Activated CD4-positive, alpha-beta T cell treated with anti-CD3 and anti-CD28 coated beads for 1 hour (primary cell): Measurements from ENCODE around the gene PBX4.

Source experiments
- DNase-seq: peaks from one replicate; pipeline ENCODE4 v3.0.0-alpha.2; 2020

PBX4 gene

DNA sequence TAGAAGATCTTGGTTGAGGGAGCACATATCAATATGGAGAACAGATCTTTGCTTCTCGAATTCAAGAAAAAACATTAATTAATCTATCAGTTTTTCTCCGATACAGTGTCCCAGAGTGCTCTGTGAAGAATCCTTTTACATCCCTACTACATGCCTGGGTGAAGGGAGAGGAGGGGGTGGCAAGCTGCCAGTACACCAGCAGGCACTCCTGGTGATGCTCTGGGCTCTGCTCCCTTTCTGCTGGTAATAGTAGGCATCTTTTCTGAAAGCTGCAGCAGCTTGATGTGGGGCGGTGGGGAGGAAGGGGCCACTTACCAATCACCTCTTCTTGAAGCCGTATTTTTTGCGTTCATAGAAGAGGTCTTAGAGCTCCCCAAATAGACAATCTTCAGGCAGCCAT, 30.7 kb downstream of the PBX4 start:
- DNase-seq = no peak

DNA sequence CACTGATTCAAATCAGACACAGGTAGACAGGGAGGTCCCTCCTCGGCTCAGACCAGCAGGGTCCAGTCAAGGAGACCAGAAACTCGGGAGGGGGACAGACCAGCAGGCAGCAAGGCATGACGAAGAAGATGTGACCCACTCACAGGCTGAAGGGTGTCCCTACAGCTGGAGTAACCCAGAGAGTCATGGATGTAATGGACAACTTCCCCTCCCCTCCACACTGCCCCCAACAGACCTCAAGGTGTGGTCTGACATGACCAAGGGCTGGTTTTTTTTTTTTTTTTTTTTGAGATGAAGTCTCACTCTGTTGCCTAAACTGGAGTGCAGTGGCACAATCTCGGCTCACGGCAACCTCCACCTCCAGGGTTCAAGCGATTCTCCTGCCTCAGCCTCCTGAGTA, 34.1 kb downstream of the PBX4 start:
- no peak for DNase-seq

DNA sequence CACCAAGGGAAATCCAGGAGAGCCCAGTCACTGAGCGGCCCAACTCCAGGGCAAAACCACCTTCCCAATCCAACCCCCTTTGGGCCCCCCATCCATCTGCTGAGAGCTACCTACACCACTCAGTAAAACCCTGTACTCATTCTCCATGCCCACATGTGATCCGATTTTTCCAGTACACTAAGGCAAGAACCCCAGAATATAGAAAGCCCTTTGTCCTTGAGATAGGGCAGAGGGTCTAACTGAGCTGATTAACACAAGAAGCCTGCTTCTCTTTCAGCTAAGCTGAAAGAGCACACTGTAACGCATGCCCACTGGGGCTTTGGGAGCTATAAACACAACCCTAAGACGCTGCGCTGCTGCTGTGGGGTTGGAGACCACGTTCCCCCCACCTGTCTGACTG, 36.0 kb downstream of the PBX4 start:
- DNase-seq = no peak

DNA sequence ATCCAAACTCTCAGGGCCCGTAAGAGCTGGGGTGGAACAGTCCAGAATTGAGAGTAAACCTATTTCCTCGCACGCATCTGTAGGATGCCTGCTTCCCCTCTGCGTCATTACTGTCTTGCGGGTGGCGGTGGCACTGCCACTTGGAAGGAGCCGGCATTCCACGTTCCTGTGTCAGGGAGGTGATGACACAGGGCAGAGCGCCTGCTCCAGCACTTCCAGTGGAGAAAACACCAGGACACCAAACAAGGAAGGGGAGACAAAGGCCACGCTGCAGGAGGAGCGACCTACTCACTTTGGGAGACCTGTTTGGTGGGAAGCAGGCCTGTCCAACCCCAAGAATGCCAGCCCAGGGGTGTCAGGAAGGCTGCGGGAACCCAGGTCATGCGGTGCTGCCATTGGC, 37.1 kb downstream of the PBX4 start:
- DNase-seq = no peak

DNA sequence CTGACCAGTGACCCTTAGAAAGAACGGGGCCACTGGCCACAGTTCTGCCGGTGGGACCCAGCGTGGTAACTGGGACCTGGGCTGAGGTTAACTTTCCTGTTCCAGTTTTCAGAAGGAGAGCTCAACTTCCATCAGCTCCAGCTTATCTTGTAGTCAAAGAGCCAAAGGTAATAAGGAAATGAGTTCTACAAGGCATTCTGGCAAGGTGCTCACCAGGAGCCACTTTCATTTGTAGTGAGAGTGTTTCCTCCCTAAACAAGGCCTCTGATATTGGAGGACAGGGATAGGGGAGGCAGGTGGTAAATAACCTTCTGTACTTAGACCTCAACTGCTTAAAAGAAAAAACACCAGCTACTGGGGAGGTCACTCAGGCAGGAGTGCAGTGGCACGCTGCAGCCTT, 38.1 kb downstream of the PBX4 start:
- DNase-seq = no peak

DNA sequence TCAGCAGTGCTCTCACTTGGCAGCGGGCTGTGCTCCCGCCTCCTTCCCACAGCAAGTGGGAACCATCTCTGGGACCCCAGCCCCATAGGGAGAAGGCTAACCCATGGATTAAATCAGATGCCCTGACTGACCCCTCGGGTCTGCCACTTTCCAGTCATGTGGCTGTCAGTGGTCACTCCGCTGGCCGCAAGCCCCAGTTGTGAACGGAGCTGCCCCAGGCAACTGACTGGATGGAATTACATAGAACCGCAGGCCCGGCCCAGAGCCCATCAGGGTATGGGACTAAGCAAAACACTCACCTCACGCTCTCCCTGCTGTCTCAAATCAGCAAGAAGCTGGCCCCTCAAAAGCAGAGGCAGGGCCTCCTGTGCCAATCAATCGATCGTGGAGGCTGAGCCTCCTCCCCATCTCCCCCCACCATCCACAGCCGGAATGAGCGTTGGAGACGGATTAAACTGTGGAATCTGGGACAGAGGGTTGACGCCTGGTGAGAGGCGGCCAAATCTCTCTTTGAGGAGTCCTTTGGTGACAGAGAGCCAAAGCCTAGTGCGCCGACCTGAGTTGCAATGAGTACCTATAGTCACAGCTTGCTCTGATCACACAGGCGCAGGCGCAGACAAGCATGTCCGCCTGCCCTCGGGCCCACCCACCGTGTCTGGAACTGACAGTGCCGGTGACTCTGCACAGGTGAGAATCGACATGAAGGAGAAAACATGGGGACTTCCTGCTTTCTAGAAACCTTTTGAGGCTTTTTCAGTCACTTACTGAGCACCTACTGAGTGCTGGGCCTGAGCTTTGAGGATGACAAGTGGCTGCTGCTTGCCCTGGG, 38.7 kb downstream of the PBX4 start:
- no peak for DNase-seq

DNA sequence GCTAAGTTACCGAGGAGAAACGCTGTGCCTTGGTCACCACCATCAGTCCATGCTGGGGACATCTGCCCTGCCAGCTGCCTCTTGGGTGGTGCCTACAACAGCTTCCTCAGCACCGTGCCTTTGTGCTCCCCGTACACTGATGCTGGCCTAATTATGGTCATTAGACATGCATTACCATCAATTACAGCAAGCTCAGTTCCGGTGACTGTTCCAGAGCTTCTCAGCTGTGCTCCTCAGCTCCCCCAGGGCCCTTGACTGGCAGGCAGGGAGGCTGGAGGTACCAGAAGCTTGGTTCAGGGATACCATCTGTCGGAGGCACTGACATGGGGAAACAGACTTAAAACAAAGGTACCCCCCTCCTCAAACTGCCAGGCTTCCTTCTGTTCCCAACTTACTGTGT, 40.2 kb downstream of the PBX4 start:
- DNase-seq = no peak

DNA sequence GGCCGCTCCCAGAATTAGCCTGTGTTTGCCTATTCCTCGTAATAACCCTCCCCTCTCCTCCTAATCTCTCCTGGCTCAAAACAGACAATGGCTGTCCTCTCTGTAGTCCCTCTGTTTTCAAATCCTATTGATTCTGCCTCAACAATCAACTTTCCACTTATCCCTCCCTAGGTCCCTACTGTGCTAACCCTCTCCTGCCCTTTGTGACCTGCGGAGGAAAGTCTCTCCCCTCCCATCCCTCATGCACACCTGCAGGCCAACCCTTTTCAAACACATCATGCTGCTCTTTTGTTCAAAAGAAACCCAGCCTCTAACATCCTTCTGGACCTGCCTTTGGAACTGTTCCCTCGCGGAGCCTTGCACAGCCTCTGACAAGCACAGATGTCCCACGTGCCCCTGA, 43.1 kb downstream of the PBX4 start:
- no peak for DNase-seq

DNA sequence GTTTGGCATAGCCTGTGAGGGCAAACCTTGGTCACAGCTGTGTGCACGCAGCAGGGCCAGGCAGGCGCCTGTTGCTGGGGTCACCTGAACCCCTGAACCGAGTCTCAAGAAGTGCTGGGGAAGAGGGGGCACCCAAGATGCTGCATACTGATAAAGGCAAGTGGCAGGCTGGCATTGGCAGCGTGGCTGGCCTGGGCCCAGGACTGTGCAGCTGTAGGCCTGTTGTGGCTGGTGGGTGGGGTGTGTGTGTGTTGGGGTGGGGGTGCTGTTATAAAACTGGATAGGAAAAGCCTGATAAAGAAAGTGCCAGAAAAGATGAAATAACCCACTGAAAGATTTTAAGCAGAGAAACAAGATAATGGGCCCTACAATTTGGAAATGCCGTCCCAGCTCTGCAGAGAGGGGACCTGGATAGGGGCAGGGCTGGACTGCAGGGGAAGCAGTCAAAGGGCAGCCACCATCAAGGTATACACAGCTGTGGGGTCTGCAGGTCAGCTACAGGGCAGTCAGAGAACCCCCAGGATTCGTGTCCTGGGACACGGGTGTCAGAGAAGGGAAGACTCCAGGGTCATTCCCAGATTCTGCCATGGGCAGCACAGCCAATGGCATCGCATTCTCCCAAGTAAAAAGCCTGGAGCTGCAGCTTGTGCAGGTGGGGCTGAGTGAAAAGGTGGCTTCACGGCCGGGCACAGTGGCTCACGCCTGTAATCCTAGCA, 47.3 kb downstream of the PBX4 start:
- DNase-seq = no peak

DNA sequence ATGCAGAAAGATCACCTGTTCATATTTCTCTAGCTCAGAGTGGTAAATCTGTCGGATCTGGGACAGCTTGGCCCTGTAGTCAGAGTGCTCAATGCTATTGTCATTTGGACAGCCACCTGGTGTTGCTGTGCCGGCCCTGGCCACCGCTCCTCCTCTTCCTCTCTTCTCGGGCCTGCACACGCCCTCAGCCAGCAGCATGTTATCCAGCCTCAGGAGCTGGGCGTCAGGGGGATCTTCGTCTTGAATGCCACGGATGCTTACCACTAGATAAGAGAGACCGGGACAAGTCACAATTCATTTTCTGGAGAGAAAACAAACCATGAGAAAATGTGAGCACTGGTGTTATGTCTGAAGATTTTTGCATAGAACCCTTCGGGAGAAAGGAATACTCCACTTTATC, 47.9 kb downstream of the PBX4 start:
- no peak for DNase-seq

DNA sequence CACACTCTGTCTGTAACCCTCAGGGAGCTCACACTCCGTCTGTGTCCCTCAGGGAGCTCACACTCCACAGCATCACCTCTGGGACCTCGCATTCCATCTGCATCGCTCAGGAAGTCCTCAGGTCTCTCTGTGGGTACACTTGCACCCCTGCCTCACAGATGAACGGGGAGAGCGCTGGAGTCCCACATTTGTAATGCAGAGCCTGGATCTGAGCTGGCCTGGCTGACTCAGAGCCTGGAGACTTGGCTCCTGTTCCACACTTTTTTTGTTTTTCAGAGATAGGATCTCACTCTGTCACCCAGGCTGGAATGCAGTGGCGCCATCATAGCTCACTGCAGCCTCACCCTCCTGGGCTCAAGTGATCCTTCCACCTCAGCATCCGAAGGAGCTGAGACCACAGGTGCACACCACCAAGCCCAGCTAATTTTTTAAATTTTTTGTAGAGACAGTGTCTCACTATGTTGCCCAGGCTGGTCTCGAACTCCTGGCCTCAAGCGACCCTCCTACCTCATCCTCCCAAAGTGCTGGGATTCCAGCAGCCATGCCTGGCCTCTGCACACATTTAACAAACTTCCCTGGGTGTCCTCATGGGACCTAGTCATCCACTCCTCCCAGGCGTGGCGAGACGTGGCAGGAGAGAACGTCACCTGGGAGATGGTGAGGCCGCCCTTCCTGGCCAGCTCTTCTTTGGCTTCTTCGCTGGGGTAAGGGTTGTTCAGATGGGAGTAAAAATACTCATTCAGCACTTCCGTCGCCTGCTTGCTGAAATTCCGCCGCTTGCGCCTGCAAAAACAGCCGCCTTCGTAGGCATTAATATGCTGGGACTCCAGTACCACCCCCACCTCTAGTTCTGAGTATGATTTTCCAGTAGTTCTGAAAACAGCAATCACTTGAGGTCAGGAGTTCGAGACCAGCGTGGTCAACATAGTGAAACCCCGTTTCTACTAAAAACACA, 49.4 kb downstream of the PBX4 start:
- no peak for DNase-seq

DNA sequence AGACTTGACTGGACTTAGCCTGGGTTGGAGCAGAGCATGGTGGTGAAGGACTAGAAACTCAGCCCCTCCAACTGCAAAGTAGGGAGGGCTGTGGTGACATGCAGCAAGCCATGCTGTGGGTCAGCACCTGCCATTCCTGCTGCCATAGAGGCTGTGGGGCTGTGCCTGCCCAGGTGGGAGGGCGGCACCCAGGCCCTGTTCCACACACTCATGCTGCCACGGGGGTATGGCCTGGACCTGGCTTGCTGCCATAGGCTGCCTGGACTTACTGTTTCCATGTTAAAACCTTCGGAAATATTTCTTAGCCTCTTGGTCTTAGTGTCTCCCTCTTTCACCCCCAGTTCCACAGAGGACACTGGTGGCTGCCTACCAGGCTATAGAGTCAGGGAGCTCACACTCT, 51.1 kb downstream of the PBX4 start:
- no peak for DNase-seq

DNA sequence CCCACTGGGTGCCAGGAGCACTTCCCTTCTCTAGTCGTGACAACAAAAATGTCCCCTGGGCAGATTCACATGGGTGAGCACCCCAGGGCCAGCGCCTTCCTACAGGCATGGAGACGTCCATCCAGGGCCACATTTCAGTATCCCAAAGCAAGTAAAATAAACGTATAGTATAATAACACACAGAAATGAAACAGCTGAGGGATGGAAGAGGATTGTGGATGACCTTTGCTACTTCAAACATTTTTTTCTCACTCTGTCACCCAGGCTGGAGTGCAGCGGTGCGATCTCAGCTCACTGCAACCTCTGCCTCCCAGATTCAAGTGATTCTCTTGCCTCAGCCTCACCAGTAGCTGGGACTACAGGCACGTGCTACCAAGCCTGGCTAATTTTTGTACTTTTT, 52.2 kb downstream of the PBX4 start:
- DNase-seq = no peak

DNA sequence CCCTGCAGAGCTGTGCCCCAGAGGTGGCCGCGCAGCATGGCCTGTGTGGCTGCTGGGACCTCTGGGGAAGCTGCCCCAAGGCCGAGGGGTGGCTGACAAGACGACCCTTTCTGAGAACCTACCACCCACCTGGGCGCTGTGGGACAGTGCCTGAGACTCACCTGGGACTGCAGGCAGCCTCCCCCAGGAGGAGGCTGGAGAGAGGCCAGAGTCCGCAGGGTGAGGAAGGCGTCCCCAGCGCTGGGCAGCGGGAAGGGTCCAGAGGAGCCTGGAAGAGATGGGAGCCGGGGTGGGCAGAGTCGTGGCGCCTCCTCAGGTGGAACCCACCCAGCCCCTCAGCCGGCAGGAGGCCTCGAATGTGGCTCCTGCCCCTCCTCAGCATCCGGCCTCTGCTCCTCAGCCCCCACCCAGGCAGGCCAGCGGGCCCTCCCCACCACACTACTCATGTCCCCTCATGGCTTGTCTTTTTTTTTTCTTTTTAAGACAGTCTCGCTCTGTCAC, 55.1 kb downstream of the PBX4 start:
- DNase-seq = no peak

DNA sequence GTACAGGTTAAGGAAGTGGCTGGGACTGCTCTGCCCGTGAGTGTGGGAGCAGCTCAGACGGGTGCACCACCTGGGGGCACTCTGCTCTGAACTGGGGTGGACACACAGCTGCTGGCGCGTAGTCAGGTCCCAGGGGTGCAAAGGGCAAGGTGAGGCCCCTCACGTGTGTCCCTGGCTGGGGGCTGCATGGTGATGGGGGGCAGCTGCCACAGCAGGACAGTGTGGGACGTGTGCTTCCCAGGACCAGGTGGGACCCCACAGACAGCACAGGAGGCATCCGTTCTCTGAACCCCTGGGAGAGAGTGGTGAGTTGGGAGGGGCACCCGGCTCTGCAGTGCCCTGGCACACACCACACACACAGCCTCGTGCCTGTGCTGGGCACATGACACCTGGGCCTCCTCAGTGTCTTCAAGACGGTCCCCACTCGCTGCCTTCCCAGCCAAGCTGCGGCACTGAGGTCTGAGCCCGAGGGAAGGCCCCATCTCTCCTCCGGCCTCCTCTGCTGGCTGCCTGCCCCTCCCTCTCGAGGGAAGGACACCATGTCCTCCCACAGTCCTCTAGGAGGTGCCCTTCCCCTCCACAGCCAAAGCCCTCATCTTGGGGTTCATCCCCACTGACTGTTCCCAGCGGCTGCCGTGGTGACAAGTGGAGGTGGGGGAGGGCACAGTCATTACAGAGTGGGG, 55.7 kb downstream of the PBX4 start:
- DNase-seq = peak; percentile 20

DNA sequence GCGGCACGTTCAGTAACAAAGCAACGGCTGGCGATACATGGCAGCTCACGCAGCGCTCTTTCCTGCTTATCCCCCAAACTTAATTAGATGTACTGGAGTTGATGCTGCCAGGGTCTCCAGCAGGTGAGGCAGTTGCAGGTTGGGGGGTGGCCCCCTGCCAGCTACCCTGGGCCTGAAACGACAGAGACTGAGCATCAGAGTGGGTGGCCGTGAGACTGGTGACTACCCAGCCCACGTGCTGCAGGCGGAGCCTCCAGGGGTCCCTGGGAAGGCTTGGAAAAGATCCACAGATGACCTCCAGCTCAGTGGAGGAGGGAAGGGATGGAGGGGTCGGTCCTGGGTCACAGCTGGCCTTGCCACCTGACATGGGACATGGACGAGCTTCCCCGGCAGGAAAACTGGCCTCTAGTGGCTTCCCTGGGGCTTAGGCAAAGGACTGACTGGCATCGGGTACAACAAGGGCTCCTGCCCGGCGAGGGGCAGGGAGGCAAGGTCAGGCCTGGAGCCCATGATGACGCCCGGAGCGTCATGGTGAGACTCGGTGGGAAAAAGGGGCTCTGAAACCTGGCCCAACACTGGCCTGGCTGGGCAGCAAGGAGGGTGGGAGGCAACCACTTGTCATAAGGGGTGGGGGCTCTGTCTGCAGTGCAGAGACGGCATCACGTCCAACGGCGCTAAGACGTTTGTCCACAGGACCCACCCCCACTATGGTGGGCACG, 56.4 kb downstream of the PBX4 start:
- DNase-seq = no peak

DNA sequence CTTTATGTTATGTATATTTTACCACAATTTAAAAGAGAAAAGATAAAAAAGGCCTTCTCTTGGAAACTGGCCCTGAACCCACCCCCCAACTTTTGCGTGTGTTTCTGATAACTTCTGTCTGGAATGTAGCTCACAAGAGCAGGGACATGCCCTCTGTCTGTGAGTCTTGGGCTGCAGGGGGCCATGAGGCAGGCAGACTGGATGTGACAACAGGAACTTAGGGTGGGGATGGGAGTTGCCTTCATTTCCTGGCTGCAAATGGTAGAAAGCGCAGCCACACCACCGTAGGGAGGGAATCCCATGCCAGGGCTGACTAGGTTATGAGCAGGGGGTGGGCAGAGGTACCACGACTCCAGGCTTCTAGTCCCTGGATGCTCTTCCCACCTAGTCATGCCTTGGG, 58.6 kb downstream of the PBX4 start:
- no peak for DNase-seq

DNA sequence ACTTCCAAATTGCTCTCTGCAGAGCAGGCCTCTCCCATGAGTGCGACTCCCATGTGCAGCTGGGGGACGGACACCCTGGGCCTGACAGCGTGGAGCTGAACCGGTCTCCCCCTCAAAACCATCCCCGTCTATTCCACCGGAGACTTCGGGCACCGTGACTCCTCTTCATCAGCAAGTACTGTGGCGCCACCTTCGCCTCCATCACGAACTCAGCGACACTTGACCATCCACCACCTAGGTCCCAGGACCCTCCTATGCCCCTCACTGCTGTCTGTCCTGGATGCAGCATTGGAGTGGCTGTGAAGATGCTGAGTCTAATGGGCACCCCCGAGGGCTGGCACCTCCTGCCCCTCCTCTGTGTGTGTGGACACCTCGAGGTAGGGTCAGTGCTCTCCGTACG, 59.9 kb downstream of the PBX4 start:
- DNase-seq = no peak

DNA sequence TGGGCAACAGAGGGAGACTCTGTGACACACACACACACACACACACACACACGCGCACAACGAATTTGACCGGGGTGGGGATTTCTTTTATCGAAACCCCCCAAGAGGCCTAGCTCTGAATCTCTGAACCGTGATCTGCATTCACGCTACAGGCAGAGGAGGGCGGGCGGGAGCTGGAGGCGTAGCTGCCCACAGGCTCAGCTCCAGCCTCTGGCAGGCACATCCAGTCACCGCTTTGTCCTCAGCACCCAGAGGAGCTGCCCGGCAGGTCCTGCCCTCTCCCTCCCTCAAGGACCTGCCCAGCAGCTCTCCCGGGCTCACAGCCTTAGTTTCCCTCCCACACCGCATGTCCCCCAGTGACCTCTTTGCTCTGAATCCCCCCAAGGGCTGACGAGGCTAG, 60.4 kb downstream of the PBX4 start:
- DNase-seq = no peak

DNA sequence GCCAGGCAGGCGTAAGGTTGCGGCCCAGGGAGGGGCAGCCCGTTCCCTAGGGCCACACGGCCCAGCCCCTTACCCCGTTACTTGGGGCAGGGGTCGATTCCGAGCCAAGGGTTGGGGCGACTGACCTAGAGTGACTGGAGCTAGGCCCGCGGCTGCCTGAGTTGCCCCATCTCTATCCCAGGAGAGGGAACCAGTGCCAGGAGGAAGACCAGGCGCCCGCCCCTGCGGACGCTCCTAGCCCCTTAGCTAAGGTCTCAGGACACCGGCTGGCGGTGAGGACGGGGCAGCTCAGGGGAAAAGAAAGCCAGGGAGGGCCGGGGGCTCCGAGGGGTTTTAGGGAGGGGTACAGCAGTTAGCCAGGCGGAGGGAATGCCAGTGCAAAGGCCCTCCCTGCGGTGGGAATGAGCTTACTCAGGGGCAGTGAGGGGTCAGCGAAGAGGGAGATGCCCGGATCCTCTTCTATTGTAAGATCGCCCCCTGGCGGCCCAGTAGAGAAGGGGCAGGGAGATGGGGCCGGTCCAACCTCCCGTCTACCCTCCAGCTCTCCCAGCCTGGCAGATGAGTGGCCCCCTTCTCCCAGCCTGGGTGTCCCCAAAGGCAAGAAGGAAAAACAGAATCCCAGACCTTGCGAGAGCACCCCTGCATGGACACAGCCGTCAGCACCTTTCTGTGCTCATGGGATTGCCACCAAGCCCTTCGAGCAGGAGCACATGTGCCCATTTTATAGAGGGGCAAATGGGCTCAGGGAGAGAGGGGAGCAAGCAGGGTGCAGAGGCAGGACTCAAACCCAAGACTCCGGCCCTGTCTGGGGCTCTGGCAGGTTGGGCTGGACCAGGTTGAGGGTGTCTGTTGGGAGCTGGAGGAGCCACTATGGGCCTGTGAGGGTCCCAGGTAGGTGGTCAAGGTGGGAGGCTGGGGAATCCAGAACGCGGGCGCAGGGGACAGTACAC, 64.1 kb downstream of the PBX4 start:
- DNase-seq = peak; percentile 39

DNA sequence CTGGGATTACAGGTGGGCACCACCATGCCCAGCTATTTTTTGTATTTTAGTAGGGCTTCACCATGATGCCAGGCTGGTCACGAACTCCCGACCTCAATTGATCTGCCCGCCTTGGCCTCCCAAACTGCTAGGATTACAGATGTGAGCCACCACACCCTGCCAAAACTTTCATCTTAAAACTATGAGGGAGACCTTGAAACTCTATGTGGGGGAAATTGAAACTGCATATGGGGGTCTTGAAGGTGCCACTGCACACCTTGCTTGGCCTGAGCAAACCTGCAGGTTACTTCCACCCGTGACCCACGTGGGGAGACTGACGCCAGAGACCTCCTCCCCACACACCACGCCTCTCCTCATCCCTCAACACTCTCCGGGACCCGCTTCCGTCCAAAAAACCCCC, 64.8 kb downstream of the PBX4 start:
- no peak for DNase-seq
